IMR-90 (cell line): ENCODE data around the gene AFF2. TPM values are rescaled to one million over a fixed set of nuclear protein-coding genes. Genes with fewer than 3 reads are reported as not detected.

Experiments used
- ATAC-seq: fragments of 200-7000 bp; cut with Tn5 transposase; 2 replicates; pipeline ENCODE4 v1.9.1; 2020; ENCODE audit warnings: low read depth, mild to moderate bottlenecking, moderate library complexity
- BruUV-seq: library from RNA; stranded (reverse); fragments of 400-500 nt; replicated peaks from 2 replicates; lab custom pipeline; 2021; lab: Mats Ljungman, UMichigan
- CTCF ChIA-PET: fragments of 300-600 bp; formaldehyde crosslinking; extraction: SDS; loops from one replicate; lab custom pipeline; 2021; ENCODE audit warnings: antibody characterized with exemption; lab: Yijun Ruan, JAX
- POLR2A ChIA-PET: fragments of 300-600 bp; sonication (Branson Sonifier 250); formaldehyde crosslinking; loops from one replicate; lab custom pipeline; 2022; ENCODE audit warnings: antibody characterized with exemption; ENCODE audit not compliant: unreplicated experiment; lab: Charles Lee
- DNase-seq: peaks from one replicate; pipeline ENCODE4 v3.0.0; 2013
- H2AFZ ChIP-seq: replicated peaks from 2 replicates; pipeline ENCODE3; 2013; ENCODE audit warnings: low read length, mild to moderate bottlenecking; ENCODE audit not compliant: poor library complexity
- H2AK5ac ChIP-seq: 2 replicates; pipeline ENCODE4 v1.6.1; 2013; ENCODE audit warnings: low read depth, low read length, inconsistent platforms
- H2AK9ac ChIP-seq: replicated peaks from 2 replicates; pipeline ENCODE3; 2013; ENCODE audit warnings: mild to moderate bottlenecking, low read depth, low read length, moderate library complexity; ENCODE audit not compliant: poor library complexity
- H2BK120ac ChIP-seq: 2 replicates; pipeline ENCODE4 v1.6.1; 2013; ENCODE audit warnings: low read depth, low read length, inconsistent platforms
- H2BK15ac ChIP-seq: 3 replicates; pipeline ENCODE4 v1.6.1; 2013; ENCODE audit warnings: low read depth, low read length, inconsistent platforms
- H2BK20ac ChIP-seq: 2 replicates; pipeline ENCODE4 v1.6.1; 2013; ENCODE audit warnings: low read depth, mild to moderate bottlenecking, inconsistent platforms, low read length, moderate library complexity
- H2BK5ac ChIP-seq: 2 replicates; pipeline ENCODE4 v1.6.1; 2013; ENCODE audit warnings: mild to moderate bottlenecking, low read depth, low read length, inconsistent platforms; ENCODE audit not compliant: poor library complexity, severe bottlenecking
- H3K14ac ChIP-seq: replicated peaks from 2 replicates; pipeline ENCODE4 v1.6.1; 2013; ENCODE audit warnings: low read depth, low read length, inconsistent platforms
- H3K18ac ChIP-seq: 2 replicates; pipeline ENCODE4 v1.6.1; 2013; ENCODE audit warnings: low read depth, low read length, control low read depth
- H3K23ac ChIP-seq: 2 replicates; pipeline ENCODE4 v1.6.1; 2013; ENCODE audit warnings: low read depth, low read length, inconsistent platforms
- H3K27ac ChIP-seq: 2 replicates; pipeline ENCODE4 v1.5.1; 2013; ENCODE audit warnings: mild to moderate bottlenecking, control low read depth, low read length; ENCODE audit not compliant: insufficient read depth
- H3K27me3 ChIP-seq: 2 replicates; pipeline ENCODE4 v1.6.1; 2013; ENCODE audit warnings: low read length; ENCODE audit not compliant: control insufficient read depth, insufficient read depth
- H3K36me3 ChIP-seq: 2 replicates; pipeline ENCODE4 v1.6.1; 2013; ENCODE audit warnings: low read length, mixed read lengths; ENCODE audit not compliant: control insufficient read depth, insufficient read depth
- H3K4ac ChIP-seq: 2 replicates; pipeline ENCODE4 v1.6.1; 2013; ENCODE audit warnings: low read depth, low read length, inconsistent platforms
- H3K4me1 ChIP-seq: 2 replicates; pipeline ENCODE4 v1.6.1; 2013; ENCODE audit warnings: low read length, mixed read lengths; ENCODE audit not compliant: control insufficient read depth, insufficient read depth
- H3K4me2 ChIP-seq: 2 replicates; pipeline ENCODE4 v1.6.1; 2013; ENCODE audit warnings: low read depth, mild to moderate bottlenecking, control low read depth, low read length, moderate library complexity
- H3K4me3 ChIP-seq: 2 replicates; pipeline ENCODE4 v1.5.1; 2013; ENCODE audit warnings: low read depth, mild to moderate bottlenecking, control low read depth, low read length, moderate library complexity; ENCODE audit not compliant: insufficient read depth
- H3K56ac ChIP-seq: 2 replicates; pipeline ENCODE4 v1.6.1; 2013; ENCODE audit warnings: low read length, inconsistent platforms; ENCODE audit not compliant: insufficient read depth; ENCODE audit errors: extremely low read depth
- H3K79me1 ChIP-seq, 2 experiments: 2 replicates each; pipeline ENCODE4 v1.6.1; 2013; ENCODE audit warnings: low read length in 2 of 2, inconsistent platforms in 1 of 2, low read depth in 1 of 2
- H3K9ac ChIP-seq: 2 replicates; pipeline ENCODE4 v1.6.1; 2013; ENCODE audit warnings: low read depth, low read length, control low read depth
- H3K9me1 ChIP-seq: 2 replicates; pipeline ENCODE4 v1.6.1; 2013; ENCODE audit warnings: low read length, inconsistent platforms; ENCODE audit not compliant: insufficient read depth
- H3K9me3 ChIP-seq: 2 replicates; pipeline ENCODE4 v1.6.1; 2013; ENCODE audit warnings: low read length; ENCODE audit not compliant: control insufficient read depth, insufficient read depth
- H4K20me1 ChIP-seq: 2 replicates; pipeline ENCODE4 v1.6.1; 2013; ENCODE audit warnings: low read length, inconsistent platforms; ENCODE audit not compliant: insufficient read depth
- H4K5ac ChIP-seq: 2 replicates; pipeline ENCODE4 v1.6.1; 2013; ENCODE audit warnings: mild to moderate bottlenecking, low read depth, low read length, control low read depth
- H4K8ac ChIP-seq, 2 experiments: 2 replicates each; pipeline ENCODE4 v1.6.1; 2013; ENCODE audit warnings: low read depth in 2 of 2, low read length in 2 of 2, control low read depth in 1 of 2, inconsistent platforms in 1 of 2
- H4K91ac ChIP-seq: 2 replicates; pipeline ENCODE4 v1.6.1; 2013; ENCODE audit warnings: low read depth, low read length, inconsistent platforms; ENCODE audit not compliant: insufficient read depth
- CHD1 ChIP-seq: IDR thresholded peaks from 2 replicates; pipeline ENCODE4 v1.6.1; 2012; ENCODE audit warnings: low read depth, low read length, improper control_type of control experiment
- ELK1 ChIP-seq: fragments of 150-350 bp; IDR thresholded peaks from 2 replicates; pipeline ENCODE4 v1.6.1; 2016; ENCODE audit warnings: low read depth, mild to moderate bottlenecking, low read length, moderate library complexity, borderline replicate concordance
- NFE2L2 ChIP-seq: fragments of 150-350 bp; IDR thresholded peaks from 2 replicates; pipeline ENCODE4 v1.6.1; 2016; ENCODE audit warnings: low read depth, mild to moderate bottlenecking, low read length
- RAD21 ChIP-seq: IDR thresholded peaks from 2 replicates; pipeline ENCODE4 v1.6.1; 2012; ENCODE audit warnings: low read length, improper control_type of control experiment
- SMC3 ChIP-seq: fragments of 150-350 bp; IDR thresholded peaks from 2 replicates; pipeline ENCODE4 v1.6.1; 2016; ENCODE audit warnings: low read depth, mild to moderate bottlenecking, antibody characterized with exemption, low read length, moderate library complexity
- WGBS, 2 experiments: methylation state at CpG; one replicate each; pipeline versions ENCODE4 v1.1.5 to v1.1.7; 2013; ENCODE audit warnings: missing lambda C conversion rate in 2 of 2; ENCODE audit not compliant: insufficient read length in 1 of 2; ENCODE audit errors: extremely low coverage in 2 of 2; 5-methylcytosine and 5-hydroxymethylcytosine counted together
- dilution Hi-C: fragments of 300-500 bp; cut with HindIII; formaldehyde crosslinking; loops from one replicate; pipeline ENCODE4 v1.14.3; 2018; ENCODE audit warnings: low sequenced_read_pairs; ENCODE audit not compliant: unreplicated experiment
- in situ Hi-C: fragments of 300-500 bp; cut with MboI; formaldehyde crosslinking; loops from 3 replicates; pipeline ENCODE4 v1.14.3; 2019; ENCODE audit warnings: low sequenced_read_pairs, inconsistent platforms, mixed read lengths
- intact Hi-C: fragments of 100-400 bp; cut with micrococcal nuclease; formaldehyde crosslinking; loops from 2 replicates; pipeline ENCODE4 v1.10.0; 2022
- polyA plus RNA-seq, 3 experiments: library from polyadenylated mRNA; depleted of rRNA; stranded (reverse); fragments of >200 nt; gene quantifications; 2 replicates each; pipeline ENCODE4 v1.2.3, GENCODE V29; 2012; ENCODE audit warnings: low replicate concordance in 1 of 3
- total RNA-seq: library from RNA; depleted of rRNA; stranded (reverse); fragments of >200 nt; gene quantifications from 2 replicates; pipeline ENCODE4 v1.2.3, GENCODE V29; 2012

The AFF2 gene
- total and polyA plus RNA-seq, 2 of the 4 experiments (the other 2 are of a cell fraction) = 0.15 to 0.72 TPM

GRCh38 chrX:149010013-149010852, 509.8 kb downstream of the AFF2 start (continued):
- TF ChIP-seq RAD21 = no peak

GRCh38 chrX:149010853-149011224, 510.4 kb downstream of the AFF2 start:
- no peak overlapping the region for H2AK9ac ChIP-seq
- H3K56ac ChIP-seq = no peak overlapping the region
- intact Hi-C loops (no loop called here), in situ Hi-C loops (no loop called here), dilution Hi-C loops (no loop called here)
- H2BK5ac ChIP-seq = no peak overlapping the region
- no peak for DNase-seq
- H3K14ac ChIP-seq = no peak overlapping the region
- ChIA-PET CTCF (interaction anchor here (0.6 kb wide), 1 partner anchor 14 kb away, joined by 6 read pairs; no protein-coding TSS in a partner anchor), POLR2A (no interaction called here)
- H3K4me1 ChIP-seq = no peaks in the 10 kb centered on the region
- no peak overlapping the region for H3K23ac ChIP-seq
- H3K36me3 ChIP-seq = no peaks in the 10 kb centered on the region
- no peak overlapping the region for H3K18ac ChIP-seq
- no peaks in the 10 kb centered on the region for H3K79me1 ChIP-seq
- no peak overlapping the region for H3K4ac ChIP-seq
- TF ChIP-seq ELK1 = no peak
- no peak for TF ChIP-seq CHD1
- TF ChIP-seq NFE2L2 = no peak
- no peak for TF ChIP-seq SMC3
- no peak overlapping the region for H4K5ac ChIP-seq
- H2AK5ac ChIP-seq = no peak overlapping the region
- ATAC-seq = no peak
- no peak overlapping the region for H2AFZ ChIP-seq
- H2BK120ac ChIP-seq = no peak overlapping the region
- H4K91ac ChIP-seq = no peak overlapping the region
- peaks cover 2% of the 10 kb centered on the region; the same call in 1 of the 2 replicates for H3K9me3 ChIP-seq
- no peaks in the 10 kb centered on the region for H3K27me3 ChIP-seq
- no peaks in the 10 kb centered on the region for H4K20me1 ChIP-seq
- no CpG with 5 or more reads among the region's 5 CpGs for WGBS, 2 experiments
- H3K9me1 ChIP-seq = no peaks in the 10 kb centered on the region
- H3K27ac ChIP-seq = no peak overlapping the region
- no peak overlapping the region for H4K8ac ChIP-seq
- H3K4me2 ChIP-seq = no peak overlapping the region
- no TSS peak for BruUV-seq
- no peak overlapping the region for H3K4me3 ChIP-seq
- no peak overlapping the region for H2BK20ac ChIP-seq
- no peak overlapping the region for H2BK15ac ChIP-seq
- H3K9ac ChIP-seq = no peak overlapping the region
